HFFc6 (cell line): ENCODE data around the gene RGS8. TPM values are rescaled to one million over a fixed set of nuclear protein-coding genes. Genes with fewer than 3 reads are reported as not detected.

ENCODE experiments used
- DNase-seq: peaks from one replicate; pipeline ENCODE4 v3.0.0-alpha.2; 2018
- H3K27ac Mint-ChIP-seq: 2 replicates; pipeline ENCODE4 v1.8.0; 2020; ENCODE audit warnings: mild to moderate bottlenecking, mixed read lengths
- H3K27me3 Mint-ChIP-seq: 2 replicates; pipeline ENCODE4 v1.8.0; 2021; ENCODE audit warnings: mild to moderate bottlenecking, moderate library complexity, mixed read lengths; ENCODE audit not compliant: insufficient read depth
- H3K36me3 Mint-ChIP-seq: 2 replicates; pipeline ENCODE4 v1.8.0; 2021; ENCODE audit warnings: low read depth, mixed read lengths
- H3K4me1 Mint-ChIP-seq: 2 replicates; pipeline ENCODE4 v1.8.0; 2020; ENCODE audit warnings: low read depth, mixed read lengths
- H3K4me3 Mint-ChIP-seq: 2 replicates; pipeline ENCODE4 v1.8.0; 2020; ENCODE audit warnings: mild to moderate bottlenecking, moderate library complexity, mixed read lengths
- H3K9me3 Mint-ChIP-seq: 2 replicates; pipeline ENCODE4 v1.8.0; 2020; ENCODE audit warnings: mild to moderate bottlenecking, mixed read lengths
- total RNA-seq, 6 experiments: library from RNA; stranded (reverse); fragmentation: NEBNext Ultra II Directional; extraction: Animal tissue kit (Norgen Biotek cat#: 25700); gene quantifications; 2 replicates in 1 of 6; 3 replicates in 5 of 6; pipeline ENCODE4 v1.2.3, GENCODE V29; 2021
- TF ChIP-seq, protein P1 (sequence below): fragments of 200-600 bp; sonication (generic); IDR thresholded peaks from 2 replicates; pipeline ENCODE4 v1.5.0; 2021; ENCODE audit warnings: antibody characterized with exemption, mild to moderate bottlenecking

RGS8 gene
- total RNA-seq, 6 experiments from 2014 or later, result not detected

DNA sequence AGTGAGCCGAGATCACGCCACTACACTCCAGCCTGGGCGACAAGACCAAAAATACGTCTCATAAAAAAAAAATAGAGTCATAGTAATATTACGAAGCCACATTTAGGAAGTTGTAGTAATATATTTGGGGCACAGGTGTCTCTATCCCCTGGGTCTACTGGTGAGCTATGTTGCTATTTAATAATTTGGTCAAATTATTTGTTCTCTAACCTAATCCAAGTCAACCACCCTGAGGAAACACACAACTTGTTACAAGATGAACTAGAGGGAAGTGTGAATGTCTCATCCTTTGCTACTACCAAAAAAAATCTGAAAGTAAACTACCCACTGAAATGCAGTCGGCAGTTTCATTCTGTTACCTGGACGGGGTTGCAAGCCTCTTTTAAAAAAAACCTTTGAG lies 35.3 kb downstream of the RGS8 start:
- Mint-ChIP-seq H3K9me3 (no peaks in the 10 kb centered on the region), H3K36me3 (no peaks in the 10 kb centered on the region; the same call in 1 of the 2 replicates), H3K27me3 (peaks cover 19% of the 10 kb centered on the region), H3K4me1 (peaks cover 2% of the 10 kb centered on the region; the same call in 1 of the 2 replicates), H3K27ac (no peak overlapping the region), H3K4me3 (no peak overlapping the region)
- DNase-seq, result no peak
- TF ChIP-seq, protein P1, sequence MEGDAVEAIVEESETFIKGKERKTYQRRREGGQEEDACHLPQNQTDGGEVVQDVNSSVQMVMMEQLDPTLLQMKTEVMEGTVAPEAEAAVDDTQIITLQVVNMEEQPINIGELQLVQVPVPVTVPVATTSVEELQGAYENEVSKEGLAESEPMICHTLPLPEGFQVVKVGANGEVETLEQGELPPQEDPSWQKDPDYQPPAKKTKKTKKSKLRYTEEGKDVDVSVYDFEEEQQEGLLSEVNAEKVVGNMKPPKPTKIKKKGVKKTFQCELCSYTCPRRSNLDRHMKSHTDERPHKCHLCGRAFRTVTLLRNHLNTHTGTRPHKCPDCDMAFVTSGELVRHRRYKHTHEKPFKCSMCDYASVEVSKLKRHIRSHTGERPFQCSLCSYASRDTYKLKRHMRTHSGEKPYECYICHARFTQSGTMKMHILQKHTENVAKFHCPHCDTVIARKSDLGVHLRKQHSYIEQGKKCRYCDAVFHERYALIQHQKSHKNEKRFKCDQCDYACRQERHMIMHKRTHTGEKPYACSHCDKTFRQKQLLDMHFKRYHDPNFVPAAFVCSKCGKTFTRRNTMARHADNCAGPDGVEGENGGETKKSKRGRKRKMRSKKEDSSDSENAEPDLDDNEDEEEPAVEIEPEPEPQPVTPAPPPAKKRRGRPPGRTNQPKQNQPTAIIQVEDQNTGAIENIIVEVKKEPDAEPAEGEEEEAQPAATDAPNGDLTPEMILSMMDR, result no peak

DNA sequence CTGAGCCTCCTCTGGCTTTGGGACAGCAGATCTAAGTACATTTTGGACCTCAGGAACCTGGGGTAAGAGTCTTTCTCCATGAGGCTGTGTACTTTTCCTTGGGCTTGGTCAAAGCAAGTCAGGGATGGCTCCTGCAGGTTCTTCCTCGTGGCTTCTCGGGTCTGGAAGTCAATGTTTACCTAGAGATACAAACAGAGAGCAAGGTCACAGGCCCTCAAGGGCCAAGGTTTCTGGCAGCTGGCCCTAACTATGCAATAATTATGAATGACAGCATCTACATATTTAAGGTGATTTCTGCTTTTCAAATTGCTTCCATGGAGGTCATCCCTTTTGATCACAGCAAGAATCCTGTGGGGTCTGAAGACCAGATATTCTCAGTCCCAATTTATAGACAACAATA lies 37.6 kb downstream of the RGS8 start:
- Mint-ChIP-seq H3K27ac (no peak overlapping the region), H3K9me3 (no peaks in the 10 kb centered on the region), H3K4me1 (peaks cover 7% of the 10 kb centered on the region; the same call in 1 of the 2 replicates), H3K27me3 (peaks cover 20% of the 10 kb centered on the region), H3K4me3 (no peak overlapping the region), H3K36me3 (no peaks in the 10 kb centered on the region; the same call in 1 of the 2 replicates)
- TF ChIP-seq, protein P1, result no peak
- DNase-seq, result no peak

DNA sequence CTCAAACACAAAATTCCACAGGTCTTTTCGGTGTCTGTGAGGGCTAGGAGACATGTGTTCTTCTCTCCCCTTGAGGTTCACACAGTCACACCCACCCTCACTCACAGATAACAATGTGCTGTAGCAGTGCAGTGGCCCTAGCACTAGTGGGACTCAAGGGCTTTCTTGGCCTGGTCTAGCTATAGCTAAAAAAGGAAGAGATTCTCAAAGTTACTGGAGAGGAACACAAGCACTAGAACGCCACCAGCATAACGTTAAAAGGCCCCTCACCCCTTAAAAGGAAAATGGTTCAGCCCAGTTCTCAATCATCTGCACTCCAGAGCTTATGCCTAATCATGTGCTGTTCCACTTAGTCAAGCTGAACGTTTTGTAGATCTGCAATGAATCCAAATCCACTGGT lies 39.5 kb downstream of the RGS8 start:
- DNase-seq, result no peak
- TF ChIP-seq, protein P1, result no peak
- Mint-ChIP-seq H3K27ac (no peak overlapping the region), H3K4me3 (no peak overlapping the region), H3K9me3 (no peaks in the 10 kb centered on the region), H3K36me3 (no peaks in the 10 kb centered on the region; the same call in 1 of the 2 replicates), H3K27me3 (peaks cover 17% of the 10 kb centered on the region), H3K4me1 (peaks cover 7% of the 10 kb centered on the region; the same call in 1 of the 2 replicates)

DNA sequence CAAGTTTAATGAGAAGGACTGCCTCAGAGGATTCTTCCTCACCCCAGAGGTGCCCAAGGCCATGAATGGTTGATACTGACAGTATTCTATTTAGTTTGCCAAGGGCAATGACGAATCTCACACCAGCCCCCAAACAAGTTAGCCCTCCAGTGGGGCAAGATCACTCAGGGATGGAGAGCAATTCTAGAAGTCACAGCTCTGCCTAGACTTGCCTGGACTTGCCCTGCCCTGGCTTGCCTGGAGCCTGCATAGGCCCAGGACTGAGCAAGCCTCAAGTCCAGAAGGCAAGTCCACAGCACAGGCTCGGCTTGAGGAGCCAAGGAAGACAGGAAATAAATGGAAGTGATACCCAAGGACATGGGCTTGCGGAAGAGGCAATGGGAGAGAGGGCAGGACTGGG lies 40.7 kb downstream of the RGS8 start:
- no peak for DNase-seq
- H3K4me1 Mint-ChIP-seq, result peaks cover 7% of the 10 kb centered on the region; the same call in 1 of the 2 replicates
- H3K9me3 Mint-ChIP-seq, result no peaks in the 10 kb centered on the region
- H3K27me3 Mint-ChIP-seq, result peaks cover 13% of the 10 kb centered on the region
- TF ChIP-seq, protein P1, result no peak
- H3K27ac Mint-ChIP-seq, result no peak overlapping the region
- H3K36me3 Mint-ChIP-seq, result no peaks in the 10 kb centered on the region; the same call in 1 of the 2 replicates
- no peak overlapping the region for H3K4me3 Mint-ChIP-seq

DNA sequence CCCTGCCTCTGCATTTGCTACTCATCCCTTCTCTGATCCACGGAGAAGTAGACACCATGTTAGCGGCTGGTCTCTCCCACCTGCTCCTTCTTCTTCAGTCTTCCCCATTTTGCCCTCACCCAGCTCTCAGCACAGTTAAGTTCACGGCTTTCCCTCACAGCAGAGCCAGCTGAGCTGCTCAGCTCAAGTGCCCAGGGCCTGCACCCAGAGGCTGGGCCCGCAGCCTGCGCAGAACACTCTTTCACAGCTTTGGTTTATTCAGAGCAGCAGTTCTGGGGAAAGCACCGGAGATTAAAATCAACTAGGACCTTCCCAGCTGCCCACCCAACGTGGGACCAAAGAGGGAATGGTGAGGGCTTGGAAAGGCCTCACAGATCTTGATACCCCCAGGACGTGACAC lies 41.9 kb downstream of the RGS8 start:
- H3K4me3 Mint-ChIP-seq, result no peak overlapping the region

More for the DNA sequence above, 41.9 kb downstream of the RGS8 start:
- Mint-ChIP-seq H3K27me3 (peaks cover 11% of the 10 kb centered on the region), H3K4me1 (peaks cover 7% of the 10 kb centered on the region; the same call in 1 of the 2 replicates), H3K27ac (no peak overlapping the region), H3K36me3 (no peaks in the 10 kb centered on the region; the same call in 1 of the 2 replicates), H3K9me3 (no peaks in the 10 kb centered on the region)
- TF ChIP-seq, protein P1, result no peak
- DNase-seq, result no peak
